Osteocyte (in vitro differentiated cells): Measurements from ENCODE around the gene RNF213. TPM values are rescaled to one million over a fixed set of nuclear protein-coding genes. Genes with fewer than 3 reads are reported as not detected.

Experiments
- DNase-seq: peaks from one replicate; pipeline ENCODE4 v3.0.0; 2021; ENCODE audit warnings: mixed read lengths; ENCODE audit not compliant: unreplicated experiment; ENCODE audit errors: extremely low spot score
- H3K27ac Mint-ChIP-seq: one replicate; pipeline ENCODE4 v1.8.0; 2021; ENCODE audit warnings: mild to moderate bottlenecking, mixed read lengths; ENCODE audit not compliant: unreplicated experiment
- H3K27me3 Mint-ChIP-seq: one replicate; pipeline ENCODE4 v1.8.0; 2021; ENCODE audit warnings: mixed read lengths; ENCODE audit not compliant: unreplicated experiment
- H3K36me3 Mint-ChIP-seq: one replicate; pipeline ENCODE4 v1.8.0; 2021; ENCODE audit warnings: mixed read lengths; ENCODE audit not compliant: unreplicated experiment
- H3K4me1 Mint-ChIP-seq: one replicate; pipeline ENCODE4 v1.8.0; 2021; ENCODE audit warnings: mixed read lengths; ENCODE audit not compliant: unreplicated experiment
- H3K4me3 Mint-ChIP-seq: one replicate; pipeline ENCODE4 v1.8.0; 2021; ENCODE audit warnings: mild to moderate bottlenecking, moderate library complexity, mixed read lengths; ENCODE audit not compliant: unreplicated experiment
- H3K9me3 Mint-ChIP-seq: one replicate; pipeline ENCODE4 v1.8.0; 2021; ENCODE audit warnings: mixed read lengths; ENCODE audit not compliant: unreplicated experiment
- CTCF ChIP-seq: fragments of 200-600 bp; sonication (generic); IDR thresholded peaks from 2 replicates; pipeline ENCODE4 v1.5.0; 2021; ENCODE audit warnings: antibody characterized with exemption, mild to moderate bottlenecking, moderate library complexity
- total RNA-seq: library from RNA; stranded (reverse); gene quantifications from 2 replicates; pipeline ENCODE4 v1.2.1, GENCODE V29; 2021

RNF213 gene
- total RNA-seq, 1 donor from 2014 or later = 106 TPM

GRCh38 chr17:80251966-80252365 lies 8.7 kb upstream of the RNF213 start:
- Mint-ChIP-seq H3K27ac (no peak overlapping the region), H3K9me3 (no peaks in the 10 kb centered on the region), H3K27me3 (no peaks in the 10 kb centered on the region), H3K36me3 (peaks cover 5% of the 10 kb centered on the region), H3K4me3 (no peak overlapping the region), H3K4me1 (peaks cover 19% of the 10 kb centered on the region)
- no peak for DNase-seq
- TF ChIP-seq CTCF = no peak

- DNase-seq = no peak
- Mint-ChIP-seq H3K4me1 (peaks cover 19% of the 10 kb centered on the region), H3K27me3 (no peaks in the 10 kb centered on the region), H3K27ac (no peak overlapping the region), H3K36me3 (peaks cover 5% of the 10 kb centered on the region), H3K9me3 (no peaks in the 10 kb centered on the region), H3K4me3 (no peak overlapping the region)
- peak; percentile 37 for TF ChIP-seq CTCF
Observed at GRCh38 chr17:80252871-80253270, 7.8 kb upstream of the RNF213 start.

- Mint-ChIP-seq H3K36me3 (peaks cover 5% of the 10 kb centered on the region), H3K4me3 (no peak overlapping the region), H3K4me1 (peaks cover 19% of the 10 kb centered on the region), H3K9me3 (no peaks in the 10 kb centered on the region), H3K27ac (peak overlapping the region; percentile 89), H3K27me3 (no peaks in the 10 kb centered on the region)
- no peak for TF ChIP-seq CTCF
- DNase-seq = no peak
Observed at GRCh38 chr17:80253631-80254395, 6.8 kb upstream of the RNF213 start.

GRCh38 chr17:80254396-80255251 lies 6.0 kb upstream of the RNF213 start:
- TF ChIP-seq CTCF = no peak

GRCh38 chr17:80256034-80256350 lies 4.7 kb upstream of the RNF213 start:
- H3K27ac Mint-ChIP-seq = no peak overlapping the region
- H3K27me3 Mint-ChIP-seq = no peaks in the 10 kb centered on the region
- no peak for TF ChIP-seq CTCF
- peaks cover 23% of the 10 kb centered on the region for H3K4me1 Mint-ChIP-seq
- peaks cover 1% of the 10 kb centered on the region for H3K36me3 Mint-ChIP-seq
- no peak for DNase-seq
- no peak overlapping the region for H3K4me3 Mint-ChIP-seq
- H3K9me3 Mint-ChIP-seq = no peaks in the 10 kb centered on the region

More at GRCh38 chr17:80254396-80255251, 6.0 kb upstream of the RNF213 start:
- peaks cover 1% of the 10 kb centered on the region for H3K36me3 Mint-ChIP-seq
- peak overlapping the region; percentile 89 for H3K27ac Mint-ChIP-seq
- H3K9me3 Mint-ChIP-seq = no peaks in the 10 kb centered on the region
- no peak overlapping the region for H3K4me3 Mint-ChIP-seq
- DNase-seq = no peak
- no peaks in the 10 kb centered on the region for H3K27me3 Mint-ChIP-seq
- H3K4me1 Mint-ChIP-seq = peaks cover 21% of the 10 kb centered on the region
